ENCODE measurements around the gene MYO15B. TPM values are rescaled to one million over a fixed set of nuclear protein-coding genes. Genes with fewer than 3 reads are reported as not detected.

MYO15B gene
- total RNA-seq, 2 donors from 2014 or later, result 38.4 to 45.0 TPM

GRCh38 chr17:75607086-75607485 lies 19.5 kb downstream of the MYO15B start:
- no peaks in the 10 kb centered on the region for H3K36me3 Mint-ChIP-seq

GRCh38 chr17:75610103-75610984 lies 22.7 kb downstream of the MYO15B start:
- Mint-ChIP-seq H3K27ac (peak overlapping the region in 1 of 2 donors; percentile 82), H3K9me3 (no peaks in the 10 kb centered on the region), H3K36me3 (no peaks in the 10 kb centered on the region)
- no peak for ATAC-seq
- no peak for DNase-seq (ENCODE audit: low spot score in 2 of 2)

More at GRCh38 chr17:75607086-75607485, 19.5 kb downstream of the MYO15B start:
- Mint-ChIP-seq H3K27ac (peak overlapping the region in 1 of 2 donors; percentile 84), H3K9me3 (no peaks in the 10 kb centered on the region)
- DNase-seq (ENCODE audit: low spot score in 2 of 2), result no peak
- ATAC-seq, result peak in 1 of 2 donors; percentile 43

- ATAC-seq, result no peak
- no peaks in the 10 kb centered on the region for H3K9me3 Mint-ChIP-seq
- no peaks in the 10 kb centered on the region for H3K36me3 Mint-ChIP-seq
- H3K27ac Mint-ChIP-seq, result no peak overlapping the region
- no peak for DNase-seq (ENCODE audit: low spot score in 2 of 2)
These were observed 24.3 kb downstream of the MYO15B start for GRCh38 chr17:75611851-75612429.

GRCh38 chr17:75612906-75613626 lies 25.5 kb downstream of the MYO15B start:
- no peak for DNase-seq (ENCODE audit: low spot score in 2 of 2)
- Mint-ChIP-seq H3K27ac (no peak overlapping the region), H3K9me3 (no peaks in the 10 kb centered on the region), H3K36me3 (no peaks in the 10 kb centered on the region)
- ATAC-seq, result no peak

GRCh38 chr17:75614006-75614405 lies 26.4 kb downstream of the MYO15B start:
- H3K27ac Mint-ChIP-seq, result no peak overlapping the region
- no peak for ATAC-seq
- no peak for DNase-seq (ENCODE audit: low spot score in 2 of 2)
- no peaks in the 10 kb centered on the region for H3K36me3 Mint-ChIP-seq
- no peaks in the 10 kb centered on the region for H3K9me3 Mint-ChIP-seq

GRCh38 chr17:75614556-75615270 lies 27.1 kb downstream of the MYO15B start:
- ATAC-seq (peak in 1 of 2 donors; percentile 5), DNase-seq (ENCODE audit: low spot score in 2 of 2) (no peak)
- Mint-ChIP-seq H3K27ac (no peak overlapping the region), H3K9me3 (no peaks in the 10 kb centered on the region), H3K36me3 (no peaks in the 10 kb centered on the region)

GRCh38 chr17:75615301-75615700 lies 27.7 kb downstream of the MYO15B start:
- no peaks in the 10 kb centered on the region for H3K9me3 Mint-ChIP-seq
- H3K36me3 Mint-ChIP-seq, result no peaks in the 10 kb centered on the region
- no peak for DNase-seq (ENCODE audit: low spot score in 2 of 2)
- H3K27ac Mint-ChIP-seq, result no peak overlapping the region
- ATAC-seq, result no peak

GRCh38 chr17:75616521-75617122 lies 29.0 kb downstream of the MYO15B start:
- Mint-ChIP-seq H3K9me3 (no peaks in the 10 kb centered on the region), H3K36me3 (no peaks in the 10 kb centered on the region), H3K27ac (no peak overlapping the region)
- DNase-seq (ENCODE audit: low spot score in 2 of 2) (no peak), ATAC-seq (no peak)

GRCh38 chr17:75617218-75617617 lies 29.6 kb downstream of the MYO15B start:
- DNase-seq (ENCODE audit: low spot score in 2 of 2), result no peak
- Mint-ChIP-seq H3K27ac (peak overlapping the region in 1 of 2 donors; percentile 50), H3K9me3 (no peaks in the 10 kb centered on the region)

GRCh38 chr17:75617675-75618074 lies 30.1 kb downstream of the MYO15B start:
- DNase-seq (ENCODE audit: low spot score in 2 of 2) (no peak), ATAC-seq (no peak)
- no peaks in the 10 kb centered on the region for H3K9me3 Mint-ChIP-seq
- peak overlapping the region in 1 of 2 donors; percentile 72 for H3K27ac Mint-ChIP-seq
- no peaks in the 10 kb centered on the region for H3K36me3 Mint-ChIP-seq

More at GRCh38 chr17:75617218-75617617, 29.6 kb downstream of the MYO15B start:
- ATAC-seq, result no peak
- H3K36me3 Mint-ChIP-seq, result no peaks in the 10 kb centered on the region

- peak; percentile 21 for ATAC-seq
- H3K9me3 Mint-ChIP-seq, result no peaks in the 10 kb centered on the region
- DNase-seq (ENCODE audit: low spot score in 2 of 2), result peak in 1 of 2 donors; percentile 31
- peak overlapping the region; percentile 39 to 55 for H3K27ac Mint-ChIP-seq
- no peaks in the 10 kb centered on the region for H3K36me3 Mint-ChIP-seq
These were observed 32.2 kb downstream of the MYO15B start for GRCh38 chr17:75619506-75620431.

- Mint-ChIP-seq H3K9me3 (no peaks in the 10 kb centered on the region), H3K27ac (peak overlapping the region in 1 of 2 donors; percentile 1), H3K36me3 (no peaks in the 10 kb centered on the region)
- ATAC-seq, result no peak
- no peak for DNase-seq (ENCODE audit: low spot score in 2 of 2)
These were observed 33.9 kb downstream of the MYO15B start for GRCh38 chr17:75621489-75621888.

- H3K27ac Mint-ChIP-seq, result peak overlapping the region; percentile 1 to 77
- no peaks in the 10 kb centered on the region for H3K9me3 Mint-ChIP-seq
- no peaks in the 10 kb centered on the region for H3K36me3 Mint-ChIP-seq
- ATAC-seq (no peak), DNase-seq (ENCODE audit: low spot score in 2 of 2) (no peak)
These were observed 34.5 kb downstream of the MYO15B start for GRCh38 chr17:75622076-75622475.

GRCh38 chr17:75622771-75623273 lies 35.2 kb downstream of the MYO15B start:
- peak overlapping the region; percentile 1 to 77 for H3K27ac Mint-ChIP-seq
- DNase-seq (ENCODE audit: low spot score in 2 of 2) (no peak), ATAC-seq (no peak)
- no peaks in the 10 kb centered on the region for H3K9me3 Mint-ChIP-seq
- no peaks in the 10 kb centered on the region for H3K36me3 Mint-ChIP-seq

- H3K36me3 Mint-ChIP-seq, result no peaks in the 10 kb centered on the region
- H3K27ac Mint-ChIP-seq, result no peak overlapping the region
- no peak for ATAC-seq
- no peaks in the 10 kb centered on the region for H3K9me3 Mint-ChIP-seq
- DNase-seq (ENCODE audit: low spot score in 2 of 2), result no peak
These were observed 35.8 kb downstream of the MYO15B start for GRCh38 chr17:75623386-75623785.

Measured in activated naive CD4-positive, alpha-beta T cell treated with anti-CD3 and anti-CD28 coated beads, Interleukin-2, amount 50 U/mL, for 72 hours (primary cell).